ENCODE data around the gene PPM1L.

PPM1L gene

GRCh38 chr3:161014843-161015749 lies 259.1 kb downstream of the PPM1L start:
- no peak for TF ChIP-seq CTCF (IDR thresholded peaks at IDR 0.05; ENCODE audit: low read depth, low read length)
- DNase-seq (ENCODE audit: extremely low read depth, low read depth): no peak

GRCh38 chr3:161016417-161017313 lies 260.6 kb downstream of the PPM1L start:
- TF ChIP-seq CTCF (IDR thresholded peaks at IDR 0.05; ENCODE audit: low read depth, low read length): no peak
- no peak for DNase-seq (ENCODE audit: extremely low read depth, low read depth)

GRCh38 chr3:161017971-161018370 lies 261.9 kb downstream of the PPM1L start:
- TF ChIP-seq CTCF (IDR thresholded peaks at IDR 0.05; ENCODE audit: low read depth, low read length): no peak
- no peak for DNase-seq (ENCODE audit: extremely low read depth, low read depth)

- TF ChIP-seq CTCF (IDR thresholded peaks at IDR 0.05; ENCODE audit: low read depth, low read length): no peak
- no peak for DNase-seq (ENCODE audit: extremely low read depth, low read depth)
Measured at GRCh38 chr3:161020256-161020655, 264.2 kb downstream of the PPM1L start.

- no peak for TF ChIP-seq CTCF (IDR thresholded peaks at IDR 0.05; ENCODE audit: low read depth, low read length)
- DNase-seq (ENCODE audit: extremely low read depth, low read depth): no peak
Measured at GRCh38 chr3:161025911-161026310, 269.9 kb downstream of the PPM1L start.

GRCh38 chr3:161026612-161027510 lies 270.8 kb downstream of the PPM1L start:
- no peak for DNase-seq (ENCODE audit: extremely low read depth, low read depth)
- no peak for TF ChIP-seq CTCF (IDR thresholded peaks at IDR 0.05; ENCODE audit: low read depth, low read length)

Measured in AG09319 (cell line).